Colonic mucosa (tissue), 4 donors: Measurements from ENCODE around the gene DNAJB8. TPM values are rescaled to one million over a fixed set of nuclear protein-coding genes. Genes with fewer than 3 reads are reported as not detected.

ENCODE experiments used
- DNase-seq: peaks from one replicate; pipeline ENCODE4 v3.0.0-alpha.2; 2020
- H3K27ac ChIP-seq: fragments of 200-600 bp; one replicate; pipeline ENCODE4 v1.8.0; 2021
- H3K27me3 ChIP-seq: fragments of 200-600 bp; one replicate; pipeline ENCODE4 v1.8.0; 2021
- H3K36me3 ChIP-seq: fragments of 200-600 bp; one replicate; pipeline ENCODE4 v1.8.0; 2021
- H3K4me1 ChIP-seq: fragments of 200-600 bp; one replicate; pipeline ENCODE4 v1.8.0; 2021; ENCODE audit warnings: mild to moderate bottlenecking
- H3K4me3 ChIP-seq: fragments of 200-600 bp; one replicate; pipeline ENCODE4 v1.8.0; 2021
- H3K9ac ChIP-seq, 2 donors: one replicate each; pipeline ENCODE4 v1.7.0; 2013; ENCODE audit warnings: control low read depth in 2 of 2, low read depth in 2 of 2, low read length in 2 of 2
- H3K9me3 ChIP-seq: fragments of 200-600 bp; one replicate; pipeline ENCODE4 v1.8.0; 2021
- intact Hi-C: fragments of 100-400 bp; cut with DNase I; formaldehyde crosslinking; loops from one replicate; pipeline ENCODE4 v1.14.1; 2022
- total RNA-seq, 2 donors: library from RNA; stranded (reverse); fragmentation: NEBNext Ultra II Directional in 1 of 2; extraction: Animal tissue kit (Norgen Biotek cat#: 25700) in 1 of 2; gene quantifications; one replicate each; pipeline ENCODE4 v1.2.1, GENCODE V29; 2021
- TF ChIP-seq, protein P1 (sequence below): fragments of 200-600 bp; IDR thresholded peaks from one replicate; pipeline ENCODE4 v1.8.0; 2022; ENCODE audit warnings: antibody characterized with exemption, mild to moderate bottlenecking
- donor health status: healthy.
- donor health status: DM: no; HTN: no; CAD: no.
- donor health status: DM: no; HTN: no; CAD: no.

DNAJB8 gene
- total RNA-seq, 2 donors from 2014 or later = not detected

GRCh38 chr3:128478576-128479506 is 12.2 kb upstream of the DNAJB8 start:
- Histone ChIP-seq H3K4me3 (no peak overlapping the region), H3K4me1 (no peaks in the 10 kb centered on the region), H3K36me3 (no peaks in the 10 kb centered on the region), H3K27me3 (peaks cover 30% of the 10 kb centered on the region), H3K27ac (no peak overlapping the region), H3K9me3 (no peaks in the 10 kb centered on the region), H3K9ac (no peak overlapping the region)
- no peak for DNase-seq
- intact Hi-C loops = no loop called here
- TF ChIP-seq, protein P1, sequence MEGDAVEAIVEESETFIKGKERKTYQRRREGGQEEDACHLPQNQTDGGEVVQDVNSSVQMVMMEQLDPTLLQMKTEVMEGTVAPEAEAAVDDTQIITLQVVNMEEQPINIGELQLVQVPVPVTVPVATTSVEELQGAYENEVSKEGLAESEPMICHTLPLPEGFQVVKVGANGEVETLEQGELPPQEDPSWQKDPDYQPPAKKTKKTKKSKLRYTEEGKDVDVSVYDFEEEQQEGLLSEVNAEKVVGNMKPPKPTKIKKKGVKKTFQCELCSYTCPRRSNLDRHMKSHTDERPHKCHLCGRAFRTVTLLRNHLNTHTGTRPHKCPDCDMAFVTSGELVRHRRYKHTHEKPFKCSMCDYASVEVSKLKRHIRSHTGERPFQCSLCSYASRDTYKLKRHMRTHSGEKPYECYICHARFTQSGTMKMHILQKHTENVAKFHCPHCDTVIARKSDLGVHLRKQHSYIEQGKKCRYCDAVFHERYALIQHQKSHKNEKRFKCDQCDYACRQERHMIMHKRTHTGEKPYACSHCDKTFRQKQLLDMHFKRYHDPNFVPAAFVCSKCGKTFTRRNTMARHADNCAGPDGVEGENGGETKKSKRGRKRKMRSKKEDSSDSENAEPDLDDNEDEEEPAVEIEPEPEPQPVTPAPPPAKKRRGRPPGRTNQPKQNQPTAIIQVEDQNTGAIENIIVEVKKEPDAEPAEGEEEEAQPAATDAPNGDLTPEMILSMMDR = no peak

DNA sequence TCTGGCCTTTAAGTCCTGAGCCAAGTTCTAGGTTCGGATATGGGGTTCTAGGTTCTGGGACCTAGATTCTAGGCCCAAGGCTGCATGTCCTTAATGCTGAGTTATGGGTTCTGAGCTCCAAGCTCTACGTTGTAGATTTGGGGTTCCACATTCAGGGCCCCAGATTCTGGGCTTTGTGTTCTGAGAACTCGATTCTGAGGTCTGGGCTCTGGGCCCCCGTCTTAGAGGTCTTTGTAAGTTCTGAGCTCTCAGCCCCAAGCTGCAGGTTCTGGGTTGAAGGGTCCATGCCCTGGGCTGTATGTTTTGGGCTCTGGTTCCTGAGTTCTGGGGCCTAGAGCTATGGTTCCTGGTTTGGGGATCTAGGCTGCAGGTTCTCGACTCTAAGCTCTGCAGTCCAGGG is 10.0 kb upstream of the DNAJB8 start:
- TF ChIP-seq, protein P1 = no peak
- Histone ChIP-seq H3K4me1 (no peaks in the 10 kb centered on the region), H3K27me3 (peaks cover 8% of the 10 kb centered on the region), H3K36me3 (no peaks in the 10 kb centered on the region), H3K9ac (no peak overlapping the region), H3K4me3 (no peak overlapping the region), H3K9me3 (no peaks in the 10 kb centered on the region), H3K27ac (no peak overlapping the region)
- intact Hi-C loops = no loop called here
- DNase-seq = no peak

GRCh38 chr3:128475355-128475754 is 8.7 kb upstream of the DNAJB8 start:
- Histone ChIP-seq H3K4me1 (no peaks in the 10 kb centered on the region), H3K27ac (no peak overlapping the region), H3K27me3 (no peaks in the 10 kb centered on the region), H3K4me3 (no peak overlapping the region), H3K9me3 (no peaks in the 10 kb centered on the region), H3K9ac (no peak overlapping the region), H3K36me3 (no peaks in the 10 kb centered on the region)
- TF ChIP-seq, protein P1 = no peak
- intact Hi-C loops = no loop called here
- no peak for DNase-seq

DNA sequence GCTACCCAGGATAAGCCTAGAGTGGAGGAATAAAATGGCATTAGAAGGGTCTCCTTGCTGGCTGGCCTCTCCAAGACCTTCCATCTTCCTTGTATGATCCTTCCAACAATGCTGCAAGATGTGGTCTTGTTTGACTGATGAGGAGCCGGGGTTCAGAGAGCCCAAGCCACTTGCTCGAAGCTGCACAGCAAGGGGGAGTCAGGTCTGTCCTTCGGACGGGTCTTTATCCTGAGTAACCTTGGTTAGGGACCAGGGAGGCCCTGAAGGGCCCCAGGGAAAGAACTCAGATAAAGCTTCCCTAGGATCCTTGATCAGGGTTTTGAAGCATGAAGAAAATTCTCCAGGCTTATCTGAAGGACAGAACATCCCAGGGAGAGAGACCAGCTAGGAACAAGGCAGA is 7.0 kb upstream of the DNAJB8 start:
- Histone ChIP-seq H3K9ac (no peak overlapping the region), H3K36me3 (no peaks in the 10 kb centered on the region), H3K27me3 (no peaks in the 10 kb centered on the region), H3K27ac (no peak overlapping the region), H3K4me1 (no peaks in the 10 kb centered on the region), H3K4me3 (no peak overlapping the region), H3K9me3 (no peaks in the 10 kb centered on the region)
- TF ChIP-seq, protein P1 = no peak
- DNase-seq = no peak
- intact Hi-C loops = no loop called here

DNA sequence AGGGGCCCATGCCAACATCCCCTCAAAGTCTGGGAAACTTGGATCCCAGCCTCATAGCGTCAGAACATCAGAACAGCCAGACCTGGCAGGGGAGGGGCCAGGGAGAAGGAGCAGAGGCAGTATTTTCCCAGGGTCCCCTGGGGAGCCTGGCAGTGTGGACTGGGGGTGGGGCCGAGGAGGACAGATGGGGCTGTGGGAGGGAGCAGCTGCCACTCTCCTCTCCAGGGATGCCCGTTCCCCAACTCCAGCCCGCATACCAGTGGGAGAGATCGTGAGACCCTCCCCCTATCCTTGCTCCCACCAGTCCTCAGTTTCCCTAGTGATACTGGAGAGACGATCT is 6.5 kb upstream of the DNAJB8 start:
- Histone ChIP-seq H3K27ac (no peak overlapping the region), H3K4me1 (no peaks in the 10 kb centered on the region), H3K27me3 (no peaks in the 10 kb centered on the region), H3K4me3 (no peak overlapping the region), H3K9me3 (no peaks in the 10 kb centered on the region), H3K36me3 (no peaks in the 10 kb centered on the region), H3K9ac (no peak overlapping the region)
- no peak for DNase-seq
- intact Hi-C loops = no loop called here
- TF ChIP-seq, protein P1 = no peak
